ENCODE results near the gene FKBP7.
"Not testable (repeated sequence)": the region's sequence is repeated elsewhere in the genome, so short reads cannot be mapped to it uniquely, and the experiment has no call there.

Gene FKBP7

DNA sequence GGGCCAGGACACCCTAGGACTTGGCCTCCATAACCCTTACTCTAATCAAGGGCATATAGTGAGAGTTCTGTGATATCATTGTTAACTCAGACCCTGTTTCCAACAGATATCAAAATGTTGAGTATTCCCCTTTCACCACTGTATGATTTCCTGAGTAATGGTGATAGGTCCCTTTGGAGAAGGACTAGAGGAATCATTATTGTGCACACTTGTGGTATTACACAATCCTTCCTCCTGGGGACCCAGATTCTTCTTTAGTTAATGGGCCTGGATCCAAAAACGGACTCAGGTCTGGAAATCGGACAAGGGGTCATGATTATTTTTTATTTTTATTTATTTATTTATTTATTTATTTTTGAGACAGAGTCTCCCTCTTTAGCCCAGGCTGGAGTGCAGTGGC is 50.9 kb downstream of the FKBP7 start:
- H3K4me1 ChIP-seq (ENCODE audit: control insufficient read depth, insufficient read depth, low read length) = no peaks in the 10 kb centered on the region
- H3K36me3 ChIP-seq (ENCODE audit: control insufficient read depth, insufficient read depth, low read length) = no peaks in the 10 kb centered on the region
- no peaks in the 10 kb centered on the region for H3K27me3 ChIP-seq (ENCODE audit: control insufficient read depth, insufficient read depth, low read length)
- H3K4me3 ChIP-seq (ENCODE audit: low read length) = no peak overlapping the region
- no peaks in the 10 kb centered on the region for H3K9me3 ChIP-seq (ENCODE audit: control insufficient read depth, low read length)
- H3K9ac ChIP-seq (ENCODE audit: low read length) = no peak overlapping the region

DNA sequence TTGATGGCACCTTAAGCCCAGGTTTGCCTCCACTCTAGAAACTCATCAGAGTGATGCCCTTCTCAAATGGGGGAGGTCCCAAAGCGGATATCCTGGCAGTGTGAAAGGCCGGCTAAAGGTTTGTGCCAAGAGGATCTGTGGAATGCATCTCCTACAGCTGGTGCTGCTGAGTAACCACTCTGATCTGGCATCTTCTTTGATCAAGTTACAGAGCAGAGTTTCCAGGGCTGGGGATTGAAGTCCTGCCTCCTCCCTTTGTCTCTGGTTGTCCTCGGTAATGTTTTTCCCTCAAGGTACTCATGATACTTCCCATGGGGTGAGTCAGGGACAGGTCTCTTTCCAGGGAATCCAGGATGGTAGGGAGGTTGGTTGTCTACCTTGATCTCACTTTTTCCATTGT is 52.0 kb downstream of the FKBP7 start:
- no peaks in the 10 kb centered on the region for H3K9me3 ChIP-seq (ENCODE audit: control insufficient read depth, low read length)
- no peak overlapping the region for H3K9ac ChIP-seq (ENCODE audit: low read length)
- H3K4me1 ChIP-seq (ENCODE audit: control insufficient read depth, insufficient read depth, low read length) = no peaks in the 10 kb centered on the region
- H3K27me3 ChIP-seq (ENCODE audit: control insufficient read depth, insufficient read depth, low read length) = no peaks in the 10 kb centered on the region
- H3K36me3 ChIP-seq (ENCODE audit: control insufficient read depth, insufficient read depth, low read length) = no peaks in the 10 kb centered on the region
- H3K4me3 ChIP-seq (ENCODE audit: low read length) = no peak overlapping the region

DNA sequence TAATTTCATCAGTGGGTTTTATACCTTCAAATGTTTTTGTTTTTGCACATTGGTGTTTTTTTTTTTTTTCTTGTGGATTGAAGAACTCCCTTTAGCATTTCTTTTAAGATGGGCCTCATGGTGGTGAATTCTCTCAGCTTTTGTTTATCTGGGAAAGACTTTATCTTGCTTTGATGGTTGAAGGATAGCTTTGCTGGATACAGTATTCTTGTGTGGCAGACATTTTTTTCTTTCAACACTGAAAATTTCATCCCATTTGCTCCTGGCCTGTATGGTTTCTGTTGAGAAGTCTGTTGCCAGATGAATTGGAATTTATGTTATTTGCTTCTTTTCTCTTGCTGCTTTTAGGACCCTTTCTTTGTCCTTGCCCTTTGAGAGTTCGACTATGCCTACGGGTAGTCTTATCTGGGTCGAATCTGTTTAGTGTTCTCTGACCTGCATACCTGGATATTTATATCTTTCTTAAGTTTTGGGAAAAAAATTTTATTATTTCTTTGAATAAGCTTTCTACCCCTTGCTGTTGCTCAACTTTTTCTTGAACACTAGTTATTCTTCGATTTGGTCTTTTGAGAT is 53.1 kb downstream of the FKBP7 start:
- no peak overlapping the region for H3K4me3 ChIP-seq (ENCODE audit: low read length)
- no peaks in the 10 kb centered on the region for H3K9me3 ChIP-seq (ENCODE audit: control insufficient read depth, low read length)
- no peak overlapping the region for H3K9ac ChIP-seq (ENCODE audit: low read length)
- no peaks in the 10 kb centered on the region for H3K36me3 ChIP-seq (ENCODE audit: control insufficient read depth, insufficient read depth, low read length)
- no peaks in the 10 kb centered on the region for H3K27me3 ChIP-seq (ENCODE audit: control insufficient read depth, insufficient read depth, low read length)
- H3K4me1 ChIP-seq (ENCODE audit: control insufficient read depth, insufficient read depth, low read length) = no peaks in the 10 kb centered on the region

DNA sequence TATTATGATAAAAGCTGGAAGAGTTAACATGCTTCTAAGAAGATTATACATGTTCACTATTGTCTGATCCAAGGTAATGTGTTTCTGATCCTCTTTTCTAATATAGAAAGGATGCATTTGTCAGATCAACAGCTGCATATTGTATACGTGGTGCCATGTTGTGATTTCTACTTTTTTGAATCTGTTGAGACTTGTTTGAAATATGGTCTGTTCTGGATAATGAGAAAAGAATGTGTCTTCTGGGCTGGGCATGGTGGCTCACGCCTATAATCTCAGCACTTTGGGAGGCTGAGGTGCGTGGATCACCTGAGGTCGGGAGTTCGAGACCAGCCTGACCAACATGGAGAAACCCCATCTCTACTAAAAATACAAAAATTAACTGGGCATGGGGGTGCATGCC is 54.7 kb downstream of the FKBP7 start:
- H3K9ac ChIP-seq (ENCODE audit: low read length); H3K27me3 ChIP-seq (ENCODE audit: control insufficient read depth, insufficient read depth, low read length); H3K4me3 ChIP-seq (ENCODE audit: low read length); H3K4me1 ChIP-seq (ENCODE audit: control insufficient read depth, insufficient read depth, low read length); H3K36me3 ChIP-seq (ENCODE audit: control insufficient read depth, insufficient read depth, low read length); H3K9me3 ChIP-seq (ENCODE audit: control insufficient read depth, low read length): not testable (repeated sequence)

DNA sequence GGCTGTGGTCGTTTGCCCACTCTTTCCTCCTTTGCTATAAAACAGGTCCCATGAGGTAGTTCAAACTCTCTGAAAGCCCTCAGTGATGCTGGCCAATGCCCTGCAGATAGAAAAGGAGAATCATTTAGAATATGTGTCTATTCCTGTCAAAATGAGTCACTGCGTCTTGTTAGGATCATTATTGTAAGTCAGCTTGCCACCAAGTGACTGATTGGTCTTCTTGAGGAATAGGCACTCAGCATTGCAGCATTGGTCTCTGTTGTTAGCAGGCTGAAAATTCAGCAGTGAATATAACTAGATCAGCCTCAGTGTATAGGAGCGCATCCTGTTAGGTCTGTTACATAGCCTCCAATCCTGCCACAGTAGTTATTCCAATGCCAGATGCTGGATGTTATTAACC is 56.3 kb downstream of the FKBP7 start:
- H3K4me3 ChIP-seq (ENCODE audit: low read length) = no peak overlapping the region

DNA sequence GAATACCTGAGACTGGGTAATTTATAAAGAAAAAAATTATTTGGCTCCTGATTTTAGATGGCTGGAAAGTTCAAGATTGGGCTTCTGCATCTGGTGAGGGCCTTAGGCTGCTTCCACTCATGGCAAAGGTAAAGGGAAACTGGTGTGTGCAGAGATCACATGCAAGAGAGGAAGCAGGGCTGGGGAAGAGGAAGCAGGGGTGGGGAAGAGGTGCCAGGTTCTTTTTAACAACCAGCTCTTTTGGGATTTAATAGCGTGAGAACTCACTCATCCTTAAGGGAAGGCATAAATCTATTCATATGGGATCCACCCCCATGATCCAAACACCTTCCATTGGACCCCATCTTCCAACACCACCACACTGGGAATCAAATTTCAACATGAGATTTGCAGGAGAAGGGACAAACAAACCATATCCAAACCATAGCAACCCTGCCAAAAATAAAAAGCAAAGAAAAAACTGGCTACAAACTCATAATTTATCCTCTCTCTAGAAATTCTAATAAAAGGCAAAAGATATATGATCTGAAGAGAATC is 57.9 kb downstream of the FKBP7 start:
- no peaks in the 10 kb centered on the region for H3K9me3 ChIP-seq (ENCODE audit: control insufficient read depth, low read length)
- H3K4me3 ChIP-seq (ENCODE audit: low read length) = no peak overlapping the region
- no peaks in the 10 kb centered on the region for H3K36me3 ChIP-seq (ENCODE audit: control insufficient read depth, insufficient read depth, low read length)
- H3K9ac ChIP-seq (ENCODE audit: low read length) = no peak overlapping the region
- no peaks in the 10 kb centered on the region for H3K4me1 ChIP-seq (ENCODE audit: control insufficient read depth, insufficient read depth, low read length)
- H3K27me3 ChIP-seq (ENCODE audit: control insufficient read depth, insufficient read depth, low read length) = no peaks in the 10 kb centered on the region

More for the DNA sequence above, 56.3 kb downstream of the FKBP7 start:
- H3K4me1 ChIP-seq (ENCODE audit: control insufficient read depth, insufficient read depth, low read length) = no peaks in the 10 kb centered on the region
- H3K9me3 ChIP-seq (ENCODE audit: control insufficient read depth, low read length) = no peaks in the 10 kb centered on the region
- H3K9ac ChIP-seq (ENCODE audit: low read length) = no peak overlapping the region
- no peaks in the 10 kb centered on the region for H3K36me3 ChIP-seq (ENCODE audit: control insufficient read depth, insufficient read depth, low read length)
- H3K27me3 ChIP-seq (ENCODE audit: control insufficient read depth, insufficient read depth, low read length) = no peaks in the 10 kb centered on the region

DNA sequence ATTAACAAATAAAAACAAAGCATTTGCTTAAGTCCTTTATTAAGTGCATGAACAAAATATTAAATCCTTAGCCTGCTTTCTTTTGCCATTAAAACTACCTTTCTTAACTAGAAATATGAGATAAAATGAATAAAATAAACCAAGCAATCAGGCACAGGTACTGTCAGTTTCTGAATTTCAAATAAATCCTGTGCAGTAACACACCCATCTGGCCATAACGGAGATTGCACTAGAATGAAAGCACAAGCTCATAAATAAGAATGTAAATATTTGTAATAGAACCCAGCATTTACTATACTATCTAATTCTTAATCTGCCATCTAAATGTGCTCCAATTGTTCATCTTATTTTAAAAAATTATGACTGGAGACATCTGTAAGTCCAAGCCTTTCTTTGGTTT is 59.3 kb downstream of the FKBP7 start:
- Histone ChIP-seq H3K36me3 (ENCODE audit: control insufficient read depth, insufficient read depth, low read length) (no peaks in the 10 kb centered on the region), H3K9me3 (ENCODE audit: control insufficient read depth, low read length) (no peaks in the 10 kb centered on the region), H3K27me3 (ENCODE audit: control insufficient read depth, insufficient read depth, low read length) (no peaks in the 10 kb centered on the region), H3K4me1 (ENCODE audit: control insufficient read depth, insufficient read depth, low read length) (no peaks in the 10 kb centered on the region), H3K9ac (ENCODE audit: low read length) (no peak overlapping the region), H3K4me3 (ENCODE audit: low read length) (no peak overlapping the region)

DNA sequence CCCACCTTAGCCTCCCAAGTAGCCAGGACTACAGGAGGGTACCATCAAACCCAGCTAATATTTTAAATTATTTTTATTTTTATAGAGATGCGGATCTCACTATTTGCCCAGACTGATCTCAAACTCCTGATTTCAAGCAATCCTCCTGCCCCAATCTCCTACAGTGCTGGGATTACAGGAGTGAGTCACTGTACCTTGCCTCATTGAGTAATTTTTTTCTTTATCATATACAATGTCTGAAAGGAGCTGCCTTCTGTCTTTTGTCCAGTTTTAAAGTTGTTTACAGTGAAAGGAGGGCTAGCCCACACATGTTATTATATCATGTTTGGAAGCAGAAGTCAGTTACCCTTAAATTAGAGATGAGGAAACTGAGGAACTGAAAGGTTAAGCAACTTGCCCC is 60.0 kb downstream of the FKBP7 start:
- Histone ChIP-seq H3K9ac (ENCODE audit: low read length) (no peak overlapping the region), H3K36me3 (ENCODE audit: control insufficient read depth, insufficient read depth, low read length) (no peaks in the 10 kb centered on the region), H3K27me3 (ENCODE audit: control insufficient read depth, insufficient read depth, low read length) (no peaks in the 10 kb centered on the region), H3K9me3 (ENCODE audit: control insufficient read depth, low read length) (no peaks in the 10 kb centered on the region), H3K4me1 (ENCODE audit: control insufficient read depth, insufficient read depth, low read length) (no peaks in the 10 kb centered on the region), H3K4me3 (ENCODE audit: low read length) (no peak overlapping the region)

DNA sequence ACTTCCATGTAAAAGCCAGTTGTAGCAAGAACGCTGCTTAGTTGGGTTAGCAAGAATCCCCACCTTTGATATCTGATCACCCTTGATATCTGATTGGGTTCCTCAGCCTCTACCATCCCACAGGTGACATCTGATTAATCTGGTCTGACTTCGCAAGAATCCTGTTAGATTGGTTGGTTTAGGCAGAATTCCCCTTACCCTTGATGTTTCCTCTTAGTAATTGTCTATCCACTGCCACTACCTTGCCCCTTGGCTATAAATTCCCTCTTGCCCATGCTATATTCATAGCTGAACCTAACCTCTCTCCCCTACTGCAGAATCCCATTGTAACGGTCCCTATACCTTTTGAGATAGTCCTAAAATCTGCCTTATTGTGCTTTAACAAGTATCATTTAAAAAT is 60.5 kb downstream of the FKBP7 start:
- H3K4me3 ChIP-seq (ENCODE audit: low read length) = no peak overlapping the region
- H3K4me1 ChIP-seq (ENCODE audit: control insufficient read depth, insufficient read depth, low read length) = no peaks in the 10 kb centered on the region
- H3K36me3 ChIP-seq (ENCODE audit: control insufficient read depth, insufficient read depth, low read length) = no peaks in the 10 kb centered on the region
- H3K9me3 ChIP-seq (ENCODE audit: control insufficient read depth, low read length) = no peaks in the 10 kb centered on the region
- no peak overlapping the region for H3K9ac ChIP-seq (ENCODE audit: low read length)
- no peaks in the 10 kb centered on the region for H3K27me3 ChIP-seq (ENCODE audit: control insufficient read depth, insufficient read depth, low read length)

DNA sequence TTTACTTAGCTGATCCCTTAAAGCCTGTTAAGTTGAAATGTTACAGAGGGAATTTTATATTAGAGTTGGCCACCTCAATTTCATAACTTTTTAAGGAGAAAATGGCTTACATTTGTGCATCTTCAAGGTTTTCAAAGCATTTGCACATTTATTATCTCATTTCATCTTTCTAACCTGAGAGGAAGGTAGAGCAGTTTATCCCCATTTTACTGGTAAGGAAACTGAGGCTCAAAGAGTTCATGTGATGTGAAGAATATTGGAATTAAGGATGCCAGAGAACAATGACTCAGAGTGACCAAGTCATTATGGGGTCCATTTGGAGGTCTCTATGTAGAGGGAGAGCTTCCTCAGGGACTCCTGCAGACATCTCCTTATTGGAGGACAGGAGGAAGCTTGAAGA is 62.4 kb downstream of the FKBP7 start:
- Histone ChIP-seq H3K4me3 (ENCODE audit: low read length) (no peak overlapping the region), H3K4me1 (ENCODE audit: control insufficient read depth, insufficient read depth, low read length) (no peaks in the 10 kb centered on the region), H3K27me3 (ENCODE audit: control insufficient read depth, insufficient read depth, low read length) (no peaks in the 10 kb centered on the region), H3K9me3 (ENCODE audit: control insufficient read depth, low read length) (no peaks in the 10 kb centered on the region), H3K9ac (ENCODE audit: low read length) (no peak overlapping the region), H3K36me3 (ENCODE audit: control insufficient read depth, insufficient read depth, low read length) (no peaks in the 10 kb centered on the region)

DNA sequence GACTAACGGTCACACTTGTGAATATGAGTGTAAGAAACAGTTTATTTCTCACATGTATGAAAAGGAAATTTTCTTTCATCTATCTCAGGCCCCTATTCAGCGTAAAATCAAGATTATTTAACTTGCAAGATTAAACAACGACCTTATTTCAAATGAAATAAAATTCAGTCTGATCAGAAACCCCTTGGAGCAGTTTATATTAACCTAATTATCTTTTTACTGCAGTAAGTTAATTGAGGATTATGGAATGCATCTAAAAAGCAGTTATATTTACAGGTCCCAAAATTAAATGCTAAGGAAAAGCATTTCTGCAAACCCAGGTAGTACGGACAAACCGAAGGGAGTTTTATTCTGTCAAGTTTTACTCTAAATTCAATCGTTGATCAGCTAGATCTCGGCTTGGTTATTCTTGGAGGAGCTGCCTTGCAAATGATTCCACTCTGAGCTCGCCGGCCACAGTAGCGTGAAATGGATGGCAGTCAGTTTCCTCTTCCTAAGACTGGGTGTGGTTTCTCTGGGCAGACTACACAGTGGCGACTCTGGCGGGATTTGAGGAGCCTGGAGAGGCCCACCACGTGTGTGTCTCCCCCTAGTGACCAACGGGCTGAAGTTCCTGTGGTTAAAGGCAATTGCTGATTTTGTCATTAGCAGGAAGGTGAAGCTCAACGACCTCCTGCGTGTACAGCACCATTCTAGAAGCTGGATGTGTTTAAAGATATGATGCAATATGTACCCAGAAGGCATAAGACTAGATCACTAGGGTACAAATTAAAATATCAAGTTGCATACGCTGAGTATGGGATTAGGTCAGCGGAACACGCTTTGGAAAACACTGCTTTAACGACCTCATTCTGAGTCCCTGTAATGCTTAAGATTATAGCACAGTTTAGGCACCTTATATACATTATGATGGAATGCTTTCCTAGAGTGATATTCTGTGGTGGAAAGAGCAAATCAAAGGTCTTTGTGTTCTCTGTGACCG is 63.8 kb downstream of the FKBP7 start:
- H3K4me3 ChIP-seq (ENCODE audit: low read length) = peak overlapping the region; percentile 11
- peak overlapping the region; percentile 63 for H3K9ac ChIP-seq (ENCODE audit: low read length)
- no peaks in the 10 kb centered on the region for H3K4me1 ChIP-seq (ENCODE audit: control insufficient read depth, insufficient read depth, low read length)

More for the DNA sequence above, 63.8 kb downstream of the FKBP7 start:
- no peaks in the 10 kb centered on the region for H3K9me3 ChIP-seq (ENCODE audit: control insufficient read depth, low read length)
- no peaks in the 10 kb centered on the region for H3K36me3 ChIP-seq (ENCODE audit: control insufficient read depth, insufficient read depth, low read length)
- H3K27me3 ChIP-seq (ENCODE audit: control insufficient read depth, insufficient read depth, low read length) = no peaks in the 10 kb centered on the region

Data from mucosa of stomach (tissue), 1 donor.